ENCODE measurements around the gene SPRED1.

DNA sequence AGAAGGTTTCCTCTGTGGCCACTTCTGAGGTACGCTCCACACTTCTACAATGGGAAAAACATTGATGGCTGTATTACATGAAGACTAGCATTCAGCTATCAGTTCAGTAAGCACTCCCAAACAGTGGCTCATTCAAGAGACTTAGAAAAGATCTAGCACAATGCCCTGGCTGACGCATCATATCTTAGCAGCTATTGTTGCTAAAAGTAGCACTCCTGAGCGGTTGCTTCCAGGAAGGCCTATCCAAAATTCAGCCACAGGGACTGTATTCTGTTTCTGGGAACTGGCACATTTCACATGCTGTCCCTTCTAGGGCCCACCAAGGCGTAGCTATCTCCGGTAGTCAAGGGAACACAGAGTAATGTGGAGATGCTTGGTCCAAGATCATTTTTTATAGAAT, 21.2 kb upstream of the SPRED1 start:
- no peak for TF ChIP-seq ZBTB7A (CRISPR knock-in tag; IDR thresholded peaks at IDR 0.05)
- TF ChIP-seq, protein P1, sequence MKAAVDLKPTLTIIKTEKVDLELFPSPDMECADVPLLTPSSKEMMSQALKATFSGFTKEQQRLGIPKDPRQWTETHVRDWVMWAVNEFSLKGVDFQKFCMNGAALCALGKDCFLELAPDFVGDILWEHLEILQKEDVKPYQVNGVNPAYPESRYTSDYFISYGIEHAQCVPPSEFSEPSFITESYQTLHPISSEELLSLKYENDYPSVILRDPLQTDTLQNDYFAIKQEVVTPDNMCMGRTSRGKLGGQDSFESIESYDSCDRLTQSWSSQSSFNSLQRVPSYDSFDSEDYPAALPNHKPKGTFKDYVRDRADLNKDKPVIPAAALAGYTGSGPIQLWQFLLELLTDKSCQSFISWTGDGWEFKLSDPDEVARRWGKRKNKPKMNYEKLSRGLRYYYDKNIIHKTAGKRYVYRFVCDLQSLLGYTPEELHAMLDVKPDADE (CRISPR knock-in tag; IDR thresholded peaks at IDR 0.05): no peak
- no peak for TF ChIP-seq KLF6 (CRISPR knock-in tag; IDR thresholded peaks at IDR 0.05)

Data from HepG2 (cell line).